ENCODE measurements around the gene ESRRA. TPM values are rescaled to one million over a fixed set of nuclear protein-coding genes. Genes with fewer than 3 reads are reported as not detected.

The ESRRA gene
- total RNA-seq, 1 donor from 2014 or later = 42.3 TPM

GRCh38 chr11:64263947-64264317 lies 41.4 kb upstream of the ESRRA start:
- DNase-seq (ENCODE audit: low spot score) = no peak
- H3K9me3 Mint-ChIP-seq (ENCODE audit: unreplicated experiment) = no peaks in the 10 kb centered on the region

GRCh38 chr11:64264371-64264852 lies 40.9 kb upstream of the ESRRA start:
- no peak overlapping the region for H3K4me3 Mint-ChIP-seq (ENCODE audit: unreplicated experiment)

More at GRCh38 chr11:64263947-64264317, 41.4 kb upstream of the ESRRA start:
- Mint-ChIP-seq H3K4me3 (ENCODE audit: unreplicated experiment) (no peak overlapping the region), H3K27me3 (ENCODE audit: unreplicated experiment) (peaks cover 25% of the 10 kb centered on the region), H3K36me3 (ENCODE audit: low read depth, unreplicated experiment) (peaks cover 30% of the 10 kb centered on the region), H3K4me1 (ENCODE audit: unreplicated experiment) (peaks cover 15% of the 10 kb centered on the region), H3K27ac (ENCODE audit: unreplicated experiment) (no peak overlapping the region)
- no peak for TF ChIP-seq CTCF (IDR thresholded peaks at IDR 0.05; ENCODE audit: unreplicated experiment)

GRCh38 chr11:64265176-64266160 lies 39.9 kb upstream of the ESRRA start:
- Mint-ChIP-seq H3K4me3 (ENCODE audit: unreplicated experiment) (no peak overlapping the region), H3K27me3 (ENCODE audit: unreplicated experiment) (peaks cover 23% of the 10 kb centered on the region), H3K9me3 (ENCODE audit: unreplicated experiment) (no peaks in the 10 kb centered on the region), H3K27ac (ENCODE audit: unreplicated experiment) (no peak overlapping the region), H3K36me3 (ENCODE audit: low read depth, unreplicated experiment) (peaks cover 17% of the 10 kb centered on the region), H3K4me1 (ENCODE audit: unreplicated experiment) (peaks cover 21% of the 10 kb centered on the region)
- TF ChIP-seq CTCF (IDR thresholded peaks at IDR 0.05; ENCODE audit: unreplicated experiment) = no peak
- no peak for DNase-seq (ENCODE audit: low spot score)

More at GRCh38 chr11:64264371-64264852, 40.9 kb upstream of the ESRRA start:
- peaks cover 17% of the 10 kb centered on the region for H3K4me1 Mint-ChIP-seq (ENCODE audit: unreplicated experiment)
- H3K27ac Mint-ChIP-seq (ENCODE audit: unreplicated experiment) = no peak overlapping the region
- no peak for DNase-seq (ENCODE audit: low spot score)
- H3K36me3 Mint-ChIP-seq (ENCODE audit: low read depth, unreplicated experiment) = peaks cover 27% of the 10 kb centered on the region
- no peaks in the 10 kb centered on the region for H3K9me3 Mint-ChIP-seq (ENCODE audit: unreplicated experiment)
- TF ChIP-seq CTCF (IDR thresholded peaks at IDR 0.05; ENCODE audit: unreplicated experiment) = no peak
- peaks cover 24% of the 10 kb centered on the region for H3K27me3 Mint-ChIP-seq (ENCODE audit: unreplicated experiment)

GRCh38 chr11:64266339-64266738 lies 39.0 kb upstream of the ESRRA start:
- TF ChIP-seq CTCF (IDR thresholded peaks at IDR 0.05; ENCODE audit: unreplicated experiment) = no peak
- Mint-ChIP-seq H3K36me3 (ENCODE audit: low read depth, unreplicated experiment) (peaks cover 17% of the 10 kb centered on the region), H3K9me3 (ENCODE audit: unreplicated experiment) (no peaks in the 10 kb centered on the region), H3K4me3 (ENCODE audit: unreplicated experiment) (no peak overlapping the region), H3K27ac (ENCODE audit: unreplicated experiment) (no peak overlapping the region), H3K4me1 (ENCODE audit: unreplicated experiment) (peaks cover 21% of the 10 kb centered on the region), H3K27me3 (ENCODE audit: unreplicated experiment) (peaks cover 23% of the 10 kb centered on the region)
- DNase-seq (ENCODE audit: low spot score) = no peak
